ENCODE results near the gene OSBP2. TPM values are rescaled to one million over a fixed set of nuclear protein-coding genes. Genes with fewer than 3 reads are reported as not detected.

The OSBP2 gene
- total RNA-seq, 3 donors from 2014 or later = 0.96 to 4.6 (median 4.4) TPM

- TF ChIP-seq POLR2AphosphoS5 (IDR thresholded peaks at IDR 0.05) = no peak
- no peak for TF ChIP-seq CTCF (IDR thresholded peaks at IDR 0.05)
- TF ChIP-seq POLR2A (IDR thresholded peaks at IDR 0.05) = no peak
- Histone ChIP-seq H3K4me1 (no peaks in the 10 kb centered on the region), H3K4me3 (no peak overlapping the region), H3K36me3 (no peaks in the 10 kb centered on the region), H3K9me3 (no peaks in the 10 kb centered on the region), H3K27ac (no peak overlapping the region), H3K27me3 (no peaks in the 10 kb centered on the region)
- DNase-seq (ENCODE audit: low spot score in 2 of 2) = no peak
- intact Hi-C loops (cut with DNase I; ENCODE audit: low total_unique reads) = no loop called here
Observed at GRCh38 chr22:30843245-30843644, 148.6 kb downstream of the OSBP2 start.

GRCh38 chr22:30847583-30847982, 152.9 kb downstream of the OSBP2 start:
- no peaks in the 10 kb centered on the region for H3K27me3 ChIP-seq
- H3K9me3 ChIP-seq = peaks cover 0 to 2% of the 10 kb centered on the region in 2 donors
- no peaks in the 10 kb centered on the region for H3K36me3 ChIP-seq
- TF ChIP-seq POLR2AphosphoS5 (IDR thresholded peaks at IDR 0.05) = no peak
- TF ChIP-seq CTCF (IDR thresholded peaks at IDR 0.05) = no peak
- no peak for TF ChIP-seq POLR2A (IDR thresholded peaks at IDR 0.05)
- no peaks in the 10 kb centered on the region for H3K4me1 ChIP-seq
- intact Hi-C loops (cut with DNase I; ENCODE audit: low total_unique reads) = loop anchor here (2.0 kb wide), 1 partner anchor 29 kb away; no protein-coding TSS in a partner anchor
- H3K4me3 ChIP-seq = no peak overlapping the region
- H3K27ac ChIP-seq = no peak overlapping the region
- DNase-seq (ENCODE audit: low spot score in 2 of 2) = no peak

- intact Hi-C loops (cut with DNase I; ENCODE audit: low total_unique reads) = no loop called here
- H3K27ac ChIP-seq = no peak overlapping the region
- no peaks in the 10 kb centered on the region for H3K27me3 ChIP-seq
- H3K4me3 ChIP-seq = no peak overlapping the region
- no peaks in the 10 kb centered on the region for H3K36me3 ChIP-seq
- TF ChIP-seq POLR2A (IDR thresholded peaks at IDR 0.05) = no peak
- no peak for TF ChIP-seq POLR2AphosphoS5 (IDR thresholded peaks at IDR 0.05)
- no peak for TF ChIP-seq CTCF (IDR thresholded peaks at IDR 0.05)
- H3K9me3 ChIP-seq = peaks cover 0 to 10% of the 10 kb centered on the region in 2 donors
- no peaks in the 10 kb centered on the region for H3K4me1 ChIP-seq
- no peak for DNase-seq (ENCODE audit: low spot score in 2 of 2)
Observed at GRCh38 chr22:30855266-30855665, 160.6 kb downstream of the OSBP2 start.

- no peak for DNase-seq (ENCODE audit: low spot score in 2 of 2)
- no peak overlapping the region for H3K4me3 ChIP-seq
- intact Hi-C loops (cut with DNase I; ENCODE audit: low total_unique reads) = no loop called here
Observed at GRCh38 chr22:30855677-30856518, 161.2 kb downstream of the OSBP2 start.

More at GRCh38 chr22:30855677-30856518, 161.2 kb downstream of the OSBP2 start:
- Histone ChIP-seq H3K27ac (no peak overlapping the region), H3K27me3 (no peaks in the 10 kb centered on the region), H3K4me1 (no peaks in the 10 kb centered on the region), H3K36me3 (no peaks in the 10 kb centered on the region), H3K9me3 (peaks cover 0 to 10% of the 10 kb centered on the region in 2 donors)
- TF ChIP-seq CTCF (IDR thresholded peaks at IDR 0.05) (no peak), POLR2A (IDR thresholded peaks at IDR 0.05) (no peak), POLR2AphosphoS5 (IDR thresholded peaks at IDR 0.05) (no peak)

Data from breast epithelium (tissue), 4 donors.